ENCODE measurements around the gene MYO3B. TPM values are rescaled to one million over a fixed set of nuclear protein-coding genes. Genes with fewer than 3 reads are reported as not detected.

MYO3B gene
- total RNA-seq, 1 experiment from 2014 or later, result not detected

GRCh38 chr2:170598067-170598395 is 420.1 kb downstream of the MYO3B start:
- H3K27ac Mint-ChIP-seq (ENCODE audit: low read depth, unreplicated experiment), result no peak overlapping the region
- no peaks in the 10 kb centered on the region for H3K27me3 Mint-ChIP-seq (ENCODE audit: insufficient read depth, unreplicated experiment)
- H3K4me3 Mint-ChIP-seq (ENCODE audit: unreplicated experiment), result no peak overlapping the region
- DNase-seq (ENCODE audit: unreplicated experiment), result no peak
- H3K4me1 Mint-ChIP-seq (ENCODE audit: insufficient read depth, unreplicated experiment), result no peaks in the 10 kb centered on the region
- H3K36me3 Mint-ChIP-seq (ENCODE audit: insufficient read depth, unreplicated experiment), result no peaks in the 10 kb centered on the region
- ChIA-PET POLR2A (interaction anchor here (1.2 kb wide), 1 partner anchor 13 kb away, joined by 4 read pairs; no protein-coding TSS in a partner anchor), CTCF (interaction anchor here (0.6 kb wide), 1 partner anchor 39 kb away, joined by 3 read pairs; no protein-coding TSS in a partner anchor)
- BruUV-seq (replicated peaks), result no TSS peak
- intact Hi-C loops (cut with micrococcal nuclease), result no loop called here
- TF ChIP-seq CTCF (IDR thresholded peaks at IDR 0.05; ENCODE audit: unreplicated experiment), result no peak
- H3K9me3 Mint-ChIP-seq (ENCODE audit: unreplicated experiment), result no peaks in the 10 kb centered on the region

DNA sequence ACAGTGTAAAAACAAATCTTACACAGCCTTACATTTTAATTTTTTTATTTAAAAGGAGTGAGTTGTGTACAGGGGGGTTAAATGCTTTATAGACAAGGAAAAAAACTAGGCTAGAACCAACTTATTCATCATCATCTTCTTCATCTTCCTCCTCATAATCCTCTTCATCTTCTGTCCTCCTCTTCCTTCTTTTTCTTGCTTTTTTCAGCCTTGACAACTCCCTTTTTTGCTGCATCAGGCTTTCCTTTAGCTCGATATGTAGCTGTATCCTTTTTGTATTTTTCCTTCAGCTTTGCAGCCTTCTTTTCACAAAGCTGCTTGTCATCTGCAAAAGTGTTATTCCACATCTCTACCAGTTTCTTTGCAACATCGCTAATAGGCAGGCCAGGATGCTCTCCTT is 423.5 kb downstream of the MYO3B start:
- peaks cover 15% of the 10 kb centered on the region for H3K27me3 Mint-ChIP-seq (ENCODE audit: insufficient read depth, unreplicated experiment)
- no peaks in the 10 kb centered on the region for H3K36me3 Mint-ChIP-seq (ENCODE audit: insufficient read depth, unreplicated experiment)
- intact Hi-C loops (cut with micrococcal nuclease), result no loop called here
- ChIA-PET CTCF (no interaction called here), POLR2A (interaction anchor here (0.6 kb wide), 2 partner anchors 199 to 555 kb away, joined by 3 to 4 read pairs; no protein-coding TSS in a partner anchor)
- DNase-seq (ENCODE audit: unreplicated experiment), result no peak
- H3K4me1 Mint-ChIP-seq (ENCODE audit: insufficient read depth, unreplicated experiment), result no peaks in the 10 kb centered on the region
- H3K4me3 Mint-ChIP-seq (ENCODE audit: unreplicated experiment), result no peak overlapping the region
- TF ChIP-seq CTCF (IDR thresholded peaks at IDR 0.05; ENCODE audit: unreplicated experiment), result no peak
- no TSS peak for BruUV-seq (replicated peaks)
- H3K27ac Mint-ChIP-seq (ENCODE audit: low read depth, unreplicated experiment), result no peak overlapping the region
- no peaks in the 10 kb centered on the region for H3K9me3 Mint-ChIP-seq (ENCODE audit: unreplicated experiment)

DNA sequence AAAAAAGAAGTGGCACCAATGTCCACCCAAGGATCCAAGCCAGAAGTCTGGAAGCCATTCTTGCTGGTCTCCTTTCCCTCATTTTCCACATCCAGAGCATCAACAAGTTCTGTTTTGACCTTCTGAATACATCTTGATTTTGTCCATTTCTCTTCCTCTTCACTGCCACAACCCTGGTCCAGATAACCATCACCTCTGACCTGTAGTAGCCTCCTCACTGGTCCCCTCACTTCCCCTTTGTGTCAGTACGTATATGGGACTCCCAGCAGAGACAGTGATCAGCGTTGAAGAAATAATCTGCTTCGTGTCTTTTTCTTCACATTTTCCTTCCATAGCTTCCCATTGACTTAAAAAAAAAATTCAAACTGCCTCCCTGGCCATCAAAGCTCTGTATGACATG is 427.9 kb downstream of the MYO3B start:
- no peak for TF ChIP-seq CTCF (IDR thresholded peaks at IDR 0.05; ENCODE audit: unreplicated experiment)
- no peaks in the 10 kb centered on the region for H3K36me3 Mint-ChIP-seq (ENCODE audit: insufficient read depth, unreplicated experiment)
- H3K4me3 Mint-ChIP-seq (ENCODE audit: unreplicated experiment), result no peak overlapping the region
- POLR2A ChIA-PET, result no interaction called here
- DNase-seq (ENCODE audit: unreplicated experiment), result no peak
- no TSS peak for BruUV-seq (replicated peaks)
- no peak overlapping the region for H3K27ac Mint-ChIP-seq (ENCODE audit: low read depth, unreplicated experiment)
- H3K9me3 Mint-ChIP-seq (ENCODE audit: unreplicated experiment), result no peaks in the 10 kb centered on the region
- no peaks in the 10 kb centered on the region for H3K4me1 Mint-ChIP-seq (ENCODE audit: insufficient read depth, unreplicated experiment)
- CTCF ChIA-PET, result no interaction called here
- peaks cover 15% of the 10 kb centered on the region for H3K27me3 Mint-ChIP-seq (ENCODE audit: insufficient read depth, unreplicated experiment)
- intact Hi-C loops (cut with micrococcal nuclease), result no loop called here

DNA sequence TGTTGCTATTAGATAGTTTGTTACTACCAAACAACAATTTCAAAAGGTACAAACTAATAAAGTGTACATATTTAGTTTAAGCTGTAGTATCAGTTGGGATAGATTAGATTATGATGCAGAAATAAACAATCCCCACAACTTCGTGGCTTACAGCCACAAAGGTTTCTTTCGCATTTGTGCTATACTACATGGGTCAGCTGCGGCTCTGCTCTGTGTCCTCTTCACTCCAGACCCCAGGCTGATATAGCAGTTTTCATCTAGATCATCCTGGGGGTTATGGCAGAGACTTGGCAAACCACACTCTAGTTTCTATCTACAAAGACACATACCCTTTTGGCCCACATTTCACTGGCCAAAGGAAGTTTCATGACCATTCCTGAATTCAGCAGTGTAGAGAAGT is 429.2 kb downstream of the MYO3B start:
- Mint-ChIP-seq H3K9me3 (ENCODE audit: unreplicated experiment) (no peaks in the 10 kb centered on the region), H3K36me3 (ENCODE audit: insufficient read depth, unreplicated experiment) (no peaks in the 10 kb centered on the region), H3K27ac (ENCODE audit: low read depth, unreplicated experiment) (no peak overlapping the region), H3K27me3 (ENCODE audit: insufficient read depth, unreplicated experiment) (peaks cover 15% of the 10 kb centered on the region), H3K4me1 (ENCODE audit: insufficient read depth, unreplicated experiment) (no peaks in the 10 kb centered on the region), H3K4me3 (ENCODE audit: unreplicated experiment) (no peak overlapping the region)
- intact Hi-C loops (cut with micrococcal nuclease), result no loop called here
- BruUV-seq (replicated peaks), result no TSS peak
- TF ChIP-seq CTCF (IDR thresholded peaks at IDR 0.05; ENCODE audit: unreplicated experiment), result no peak
- ChIA-PET CTCF (interaction anchor here (1.3 kb wide), 1 partner anchor 196 kb away, joined by 3 read pairs; no protein-coding TSS in a partner anchor), POLR2A (no interaction called here)
- no peak for DNase-seq (ENCODE audit: unreplicated experiment)
